Measurements from ENCODE around the gene AKTIP.

DNA sequence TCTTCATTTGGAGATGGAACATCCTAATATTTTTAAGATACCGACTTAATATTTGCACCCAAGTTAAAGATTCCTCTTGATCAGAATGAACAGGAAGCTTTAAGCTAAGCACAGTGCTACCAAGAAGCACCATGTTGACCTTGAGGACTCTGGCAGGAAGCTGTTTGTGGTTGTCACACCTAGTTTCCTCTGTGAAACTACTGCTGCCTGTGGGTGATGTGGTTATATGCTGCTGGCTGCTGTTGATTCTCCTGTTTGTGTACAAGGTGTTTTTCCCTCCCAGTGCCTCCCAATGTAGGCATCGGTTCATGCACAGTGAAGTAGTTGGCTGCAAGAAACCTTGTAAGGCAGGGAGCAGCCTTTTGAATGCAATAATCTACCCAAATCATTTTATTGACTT, 45.3 kb downstream of the AKTIP start:
- TF ChIP-seq, protein P1, sequence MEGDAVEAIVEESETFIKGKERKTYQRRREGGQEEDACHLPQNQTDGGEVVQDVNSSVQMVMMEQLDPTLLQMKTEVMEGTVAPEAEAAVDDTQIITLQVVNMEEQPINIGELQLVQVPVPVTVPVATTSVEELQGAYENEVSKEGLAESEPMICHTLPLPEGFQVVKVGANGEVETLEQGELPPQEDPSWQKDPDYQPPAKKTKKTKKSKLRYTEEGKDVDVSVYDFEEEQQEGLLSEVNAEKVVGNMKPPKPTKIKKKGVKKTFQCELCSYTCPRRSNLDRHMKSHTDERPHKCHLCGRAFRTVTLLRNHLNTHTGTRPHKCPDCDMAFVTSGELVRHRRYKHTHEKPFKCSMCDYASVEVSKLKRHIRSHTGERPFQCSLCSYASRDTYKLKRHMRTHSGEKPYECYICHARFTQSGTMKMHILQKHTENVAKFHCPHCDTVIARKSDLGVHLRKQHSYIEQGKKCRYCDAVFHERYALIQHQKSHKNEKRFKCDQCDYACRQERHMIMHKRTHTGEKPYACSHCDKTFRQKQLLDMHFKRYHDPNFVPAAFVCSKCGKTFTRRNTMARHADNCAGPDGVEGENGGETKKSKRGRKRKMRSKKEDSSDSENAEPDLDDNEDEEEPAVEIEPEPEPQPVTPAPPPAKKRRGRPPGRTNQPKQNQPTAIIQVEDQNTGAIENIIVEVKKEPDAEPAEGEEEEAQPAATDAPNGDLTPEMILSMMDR (IDR thresholded peaks at IDR 0.05), result no peak
- no peak for TF ChIP-seq ZFX (IDR thresholded peaks at IDR 0.05; ENCODE audit: borderline replicate concordance)
